Spleen (tissue), 7 donors: ENCODE results near the gene SLC7A5.

Source experiments
- POLR2AphosphoS5 ChIP-seq, 3 donors: sonication (generic); formaldehyde crosslinking; IDR thresholded peaks; one replicate each; pipeline ENCODE4 v1.5.1; 2017; ENCODE audit warnings: antibody characterized with exemption in 3 of 3
- TF ChIP-seq, protein P1 (sequence below), 11 experiments: fragments of 200-600 bp in 7 of 11; fragments of 450-650 bp in 4 of 11; sonication (generic) in 4 of 11; IDR thresholded peaks in 8 of 11; conservative IDR thresholded peaks in 3 of 11; 1 replicate in 7 of 11; 2 replicates in 4 of 11; pipeline versions ENCODE4 v1.4.0 to v1.8.0; 2016 to 2021; ENCODE audit warnings: antibody characterized with exemption in 11 of 11, inconsistent platforms in 4 of 11, mild to moderate bottlenecking in 1 of 11
- donor health status: DM: no; HTN: no; CAD: no; lungs with moderate emphysema.
- donor health status: DM: no; HTN: no; CAD: no.
- donor health status: DM: no; HTN: no; CAD: no.

DNA sequence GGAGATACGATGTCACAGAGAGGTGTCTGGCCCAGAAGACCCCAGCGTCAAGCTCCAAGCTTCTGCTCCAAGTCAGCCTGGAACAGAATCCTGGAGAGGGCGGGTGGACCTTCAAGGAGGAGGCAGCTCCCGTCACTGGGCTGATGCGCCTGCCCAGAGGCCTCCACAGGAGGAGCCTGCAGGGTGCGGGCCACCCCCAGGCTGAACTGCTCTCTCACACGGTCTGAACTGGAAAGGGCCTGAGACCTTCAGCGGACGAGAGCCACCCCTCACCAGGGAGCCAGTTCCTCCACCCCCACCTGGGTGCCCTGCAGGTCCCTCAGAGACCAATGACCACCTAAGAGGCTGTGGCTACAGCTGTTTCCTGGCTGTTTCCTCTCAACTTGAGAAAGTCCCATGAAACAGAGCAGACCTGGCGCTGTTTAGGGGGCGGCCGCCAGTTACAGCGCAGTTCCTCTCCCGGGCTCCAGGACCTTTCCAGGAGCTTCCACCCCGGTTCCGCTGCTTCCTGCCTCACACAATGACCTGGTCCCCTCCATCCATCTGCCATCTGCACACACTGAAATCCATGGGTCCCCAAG lies 67.5 kb downstream of the SLC7A5 start:
- no peak for TF ChIP-seq POLR2AphosphoS5 (IDR thresholded peaks at IDR 0.05)
- TF ChIP-seq, protein P1, sequence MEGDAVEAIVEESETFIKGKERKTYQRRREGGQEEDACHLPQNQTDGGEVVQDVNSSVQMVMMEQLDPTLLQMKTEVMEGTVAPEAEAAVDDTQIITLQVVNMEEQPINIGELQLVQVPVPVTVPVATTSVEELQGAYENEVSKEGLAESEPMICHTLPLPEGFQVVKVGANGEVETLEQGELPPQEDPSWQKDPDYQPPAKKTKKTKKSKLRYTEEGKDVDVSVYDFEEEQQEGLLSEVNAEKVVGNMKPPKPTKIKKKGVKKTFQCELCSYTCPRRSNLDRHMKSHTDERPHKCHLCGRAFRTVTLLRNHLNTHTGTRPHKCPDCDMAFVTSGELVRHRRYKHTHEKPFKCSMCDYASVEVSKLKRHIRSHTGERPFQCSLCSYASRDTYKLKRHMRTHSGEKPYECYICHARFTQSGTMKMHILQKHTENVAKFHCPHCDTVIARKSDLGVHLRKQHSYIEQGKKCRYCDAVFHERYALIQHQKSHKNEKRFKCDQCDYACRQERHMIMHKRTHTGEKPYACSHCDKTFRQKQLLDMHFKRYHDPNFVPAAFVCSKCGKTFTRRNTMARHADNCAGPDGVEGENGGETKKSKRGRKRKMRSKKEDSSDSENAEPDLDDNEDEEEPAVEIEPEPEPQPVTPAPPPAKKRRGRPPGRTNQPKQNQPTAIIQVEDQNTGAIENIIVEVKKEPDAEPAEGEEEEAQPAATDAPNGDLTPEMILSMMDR (IDR thresholded peaks at IDR 0.05 in 8 of 11, conservative IDR thresholded peaks at IDR 0.05 in 3 of 11): no peak
